HepG2 (cell line): Measurements from ENCODE around the gene FASTK. TPM values are rescaled to one million over a fixed set of nuclear protein-coding genes. Genes with fewer than 3 reads are reported as not detected.
A peak's percentile ranks its signal among the peaks of the same experiment; 100 is the strongest.

ENCODE experiments used
- ATAC-seq: fragments of 200-7000 bp; cut with Tn5 transposase; 3 replicates; pipeline ENCODE4 v1.9.1; 2020; ENCODE audit warnings: mild to moderate bottlenecking, moderate library complexity
- BruUV-seq: library from RNA; stranded (reverse); fragments of 400-500 nt; replicated peaks from 2 replicates; lab custom pipeline; 2021; lab: Mats Ljungman, UMichigan
- CTCF ChIA-PET: fragments of 300-600 bp; formaldehyde crosslinking; extraction: SDS; loops from one replicate; lab custom pipeline; 2021; ENCODE audit warnings: low total read pairs, inconsistent platforms, low intra/inter-chr PET ratio; lab: Yijun Ruan, JAX
- POLR2A ChIA-PET: fragments of 350-600 bp; sonication (Branson Sonifier 250); formaldehyde crosslinking; loops from one replicate; lab custom pipeline; 2020; ENCODE audit warnings: antibody characterized with exemption, inconsistent platforms; lab: Yijun Ruan, JAX
- DNase-seq: peaks from one replicate; pipeline ENCODE4 v3.0.0-alpha.2; 2015; ENCODE audit warnings: low spot score
- FAIRE-seq: peaks from 3 replicates; lab custom pipeline; 2011; peaks lifted over from hg19 to GRCh38; lab: Jason Lieb, UNC
- H2AFZ ChIP-seq: one replicate; pipeline ENCODE4 v1.6.1; 2011; ENCODE audit warnings: low read length, inconsistent platforms
- H3K27ac ChIP-seq: fragments of 300-600 bp; 3 replicates; pipeline ENCODE4 v1.8.0; 2011; ENCODE audit warnings: mixed run types, mild to moderate bottlenecking, mixed read lengths, low read length, inconsistent platforms; ENCODE audit not compliant: insufficient read depth; ENCODE audit errors: extremely low read length
- H3K27me3 ChIP-seq, 2 experiments: fragments of 200-600 bp in 1 of 2; 2 replicates in 1 of 2; 3 replicates in 1 of 2; pipeline versions ENCODE4 v1.6.0 to v1.8.0; 2011; ENCODE audit warnings: low read length in 2 of 2, mild to moderate bottlenecking in 2 of 2, moderate library complexity in 2 of 2, inconsistent platforms in 1 of 2; ENCODE audit not compliant: insufficient read depth in 2 of 2, control insufficient read depth in 1 of 2
- H3K36me3 ChIP-seq, 2 experiments: fragments of 200-600 bp in 1 of 2; replicated peaks in 1 of 2; 2 replicates in 1 of 2; 3 replicates in 1 of 2; pipeline versions ENCODE4 v1.5.1 to v1.8.0; 2011; ENCODE audit warnings: low read length in 2 of 2, inconsistent platforms in 1 of 2; ENCODE audit not compliant: insufficient read depth in 2 of 2, control insufficient read depth in 1 of 2
- H3K4me1 ChIP-seq: 2 replicates; pipeline ENCODE4 v1.5.1; 2012; ENCODE audit warnings: low read length, inconsistent platforms; ENCODE audit not compliant: insufficient read depth
- H3K4me2 ChIP-seq: 2 replicates; pipeline ENCODE4 v1.6.0; 2011; ENCODE audit warnings: low read depth, low read length, inconsistent platforms
- H3K4me3 ChIP-seq, 3 experiments: fragments of 200-600 bp in 1 of 3; sonication (generic), shearing (Covaris generic) in 1 of 3; replicated peaks in 1 of 3; 2 replicates each; pipeline ENCODE4 v1.5.1; 2011 to 2016; ENCODE audit warnings: low read length in 3 of 3, inconsistent platforms in 2 of 3, low read depth in 2 of 3, mild to moderate bottlenecking in 2 of 3, control low read depth in 1 of 3, mixed read lengths in 1 of 3; ENCODE audit not compliant: insufficient read depth in 1 of 3
- H3K79me2 ChIP-seq: one replicate; pipeline ENCODE4 v1.6.1; 2011; ENCODE audit warnings: low read length, inconsistent platforms; ENCODE audit not compliant: insufficient read depth
- H3K9ac ChIP-seq: 2 replicates; pipeline ENCODE4 v1.6.0; 2011; ENCODE audit warnings: mild to moderate bottlenecking, low read depth, low read length, inconsistent platforms; ENCODE audit not compliant: insufficient read depth
- H3K9me3 ChIP-seq: 2 replicates; pipeline ENCODE4 v1.5.1; 2012; ENCODE audit warnings: mild to moderate bottlenecking, low read length
- H4K20me1 ChIP-seq: 2 replicates; pipeline ENCODE4 v1.6.0; 2011; ENCODE audit warnings: inconsistent platforms, mild to moderate bottlenecking, low read length, moderate library complexity; ENCODE audit not compliant: insufficient read depth
- AGO1 ChIP-seq: fragments of 200-400 bp; formaldehyde crosslinking; IDR thresholded peaks from 2 replicates; pipeline ENCODE4 v1.6.1; 2017; ENCODE audit warnings: mild to moderate bottlenecking, low read depth, low read length, moderate library complexity; ENCODE audit not compliant: poor library complexity, severe bottlenecking
- CHD4 ChIP-seq: fragments of 200-600 bp; sonication (generic); IDR thresholded peaks from 2 replicates; pipeline ENCODE4 v1.7.0; 2017; ENCODE audit warnings: mild to moderate bottlenecking, low read length, borderline replicate concordance
- HDAC6 ChIP-seq: fragments of 200-600 bp; sonication (generic); IDR thresholded peaks from 2 replicates; pipeline ENCODE4 v1.7.0; 2017; ENCODE audit warnings: mild to moderate bottlenecking, antibody characterized with exemption, low read length, low read depth
- HOXA5 ChIP-seq: sonication (generic); formaldehyde crosslinking; IDR thresholded peaks from 2 replicates; pipeline ENCODE4 v1.4.0; 2020; ENCODE audit warnings: missing genetic modification reagents
- HOXA9 ChIP-seq: sonication (generic); formaldehyde crosslinking; IDR thresholded peaks from 2 replicates; pipeline ENCODE4 v1.8.1; 2022; ENCODE audit warnings: missing genetic modification reagents, mild to moderate bottlenecking, moderate library complexity, borderline replicate concordance
- KDM2A ChIP-seq: sonication (generic); formaldehyde crosslinking; IDR thresholded peaks from 2 replicates; pipeline ENCODE4 v1.4.0; 2020; ENCODE audit warnings: low read depth, missing genetic modification reagents, borderline replicate concordance
- NCOA5 ChIP-seq: sonication (generic); formaldehyde crosslinking; IDR thresholded peaks from 2 replicates; pipeline ENCODE4 v1.4.0; 2020; ENCODE audit warnings: missing genetic modification reagents
- POLR2G ChIP-seq: fragments of 200-400 bp; formaldehyde crosslinking; IDR thresholded peaks from 2 replicates; pipeline ENCODE4 v1.6.1; 2018; ENCODE audit warnings: mild to moderate bottlenecking, low read depth, low read length, moderate library complexity
- PRPF4 ChIP-seq: fragments of 200-400 bp; formaldehyde crosslinking; IDR thresholded peaks from 2 replicates; pipeline ENCODE4 v1.6.1; 2016; ENCODE audit warnings: low read length, low read depth; ENCODE audit not compliant: poor library complexity, severe bottlenecking
- RBM22 ChIP-seq: fragments of 200-400 bp; formaldehyde crosslinking; optimal IDR thresholded peaks from 2 replicates; pipeline ENCODE3; 2017; ENCODE audit warnings: mild to moderate bottlenecking, low read length, moderate library complexity
- WGBS: methylation state at CpG from one replicate; pipeline ENCODE4 v1.1.6; 2017; ENCODE audit warnings: low lambda C conversion rate; 5-methylcytosine and 5-hydroxymethylcytosine counted together
- in situ Hi-C: cut with HindIII; loops from 2 replicates; pipeline ENCODE4 v1.10.0; 2017; ENCODE audit warnings: low pct_unique_long_range_greater_than_20kb; ENCODE audit not compliant: extremely low pct_ligation_motif_present
- intact Hi-C: fragments of 100-400 bp; cut with micrococcal nuclease; formaldehyde crosslinking; loops from one replicate; pipeline ENCODE4 v1.10.0; 2022; ENCODE audit not compliant: unreplicated experiment
- polyA plus RNA-seq, 8 experiments: library from polyadenylated mRNA; depleted of rRNA in 3 of 8; stranded (reverse) in 7 of 8; unstranded in 1 of 8; fragments of >200 nt; fragmentation: Illumina TruSeq in 4 of 8; extraction: Trizol in 4 of 8; gene quantifications; 2 replicates each; pipeline versions ENCODE4 v1.2.1 to v1.2.3, GENCODE V29; 2011 to 2016; ENCODE audit warnings: low read depth in 4 of 8, missing spikeins in 1 of 8, mixed read lengths in 1 of 8; ENCODE audit not compliant: insufficient read depth in 1 of 8
- total RNA-seq, 5 experiments: library from RNA; depleted of rRNA; stranded (reverse); fragments of >200 nt; fragmentation: Illumina TruSeq; extraction: Trizol; gene quantifications; 2 replicates each; pipeline ENCODE4 v1.2.3, GENCODE V29; 2016; ENCODE audit warnings: low read depth in 1 of 5
- TF ChIP-seq, protein P1 (sequence below): sonication (generic); formaldehyde crosslinking; IDR thresholded peaks from 2 replicates; pipeline ENCODE4 v1.5.1; 2020; ENCODE audit warnings: mild to moderate bottlenecking, missing genetic modification reagents, moderate library complexity
- TF ChIP-seq, protein P2 (sequence below): IDR thresholded peaks from 2 replicates; pipeline ENCODE4 v1.6.1; 2016; ENCODE audit warnings: low read depth

FASTK gene
- total and polyA plus RNA-seq, 2 of the 13 experiments (the other 11 are each of a cell fraction or from before 2014, with no cell fraction given) = 52.9 to 55.7 TPM

DNA sequence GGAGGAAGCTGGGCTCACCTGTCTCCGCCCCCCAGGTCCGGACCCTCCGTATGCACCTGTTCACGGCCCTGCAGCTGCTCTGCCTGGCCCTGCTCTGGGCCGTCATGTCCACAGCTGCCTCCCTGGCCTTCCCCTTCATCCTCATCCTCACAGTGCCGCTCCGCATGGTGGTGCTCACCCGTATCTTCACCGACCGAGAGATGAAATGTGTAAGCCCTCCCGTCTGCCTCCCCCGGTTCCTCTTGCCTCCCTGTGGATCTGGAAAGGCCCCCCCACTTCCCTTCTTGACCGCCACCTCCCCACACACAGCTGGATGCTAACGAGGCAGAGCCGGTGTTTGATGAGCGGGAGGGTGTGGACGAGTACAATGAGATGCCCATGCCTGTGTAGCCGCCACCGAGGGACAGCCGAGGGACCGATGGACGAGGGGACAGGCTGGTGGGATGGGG lies 4.6 kb downstream of the FASTK start:
- Histone ChIP-seq H3K79me2 (peaks cover 18% of the 10 kb centered on the region), H3K27me3 (no peaks in the 10 kb centered on the region; a peak in 1 of 5 replicates)
- DNase-seq = no peak
- 0 out of 2 replicates have a peak, but pooled peaks have one; percentile 40 for TF ChIP-seq KDM2A (CRISPR knock-in tag)
- TF ChIP-seq HDAC6 = no peak
- TF ChIP-seq AGO1 = peak; percentile 38
- TF ChIP-seq POLR2G = peak; percentile 53
- TF ChIP-seq RBM22 = peak; percentile 11
- TF ChIP-seq, protein P1, sequence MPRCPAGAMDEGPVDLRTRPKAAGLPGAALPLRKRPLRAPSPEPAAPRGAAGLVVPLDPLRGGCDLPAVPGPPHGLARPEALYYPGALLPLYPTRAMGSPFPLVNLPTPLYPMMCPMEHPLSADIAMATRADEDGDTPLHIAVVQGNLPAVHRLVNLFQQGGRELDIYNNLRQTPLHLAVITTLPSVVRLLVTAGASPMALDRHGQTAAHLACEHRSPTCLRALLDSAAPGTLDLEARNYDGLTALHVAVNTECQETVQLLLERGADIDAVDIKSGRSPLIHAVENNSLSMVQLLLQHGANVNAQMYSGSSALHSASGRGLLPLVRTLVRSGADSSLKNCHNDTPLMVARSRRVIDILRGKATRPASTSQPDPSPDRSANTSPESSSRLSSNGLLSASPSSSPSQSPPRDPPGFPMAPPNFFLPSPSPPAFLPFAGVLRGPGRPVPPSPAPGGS (CRISPR knock-in tag) = no peak
- TF ChIP-seq, all 625 proteins: peak for 4
- no peaks in the 10 kb centered on the region for H4K20me1 ChIP-seq
- H2AFZ ChIP-seq = no peak overlapping the region
- H3K4me3 ChIP-seq = no peak overlapping the region
- peaks cover 13 to 37% of the 10 kb centered on the region in 2 experiments for H3K36me3 ChIP-seq
- no peak overlapping the region for H3K4me2 ChIP-seq
- 93% methylated on average over 22 of the region's 22 CpGs for WGBS
- ChIA-PET POLR2A (interaction anchor here (1.2 to 5.4 kb wide), 5 partner anchors 8 to 48 kb away, joined by 3 to 60 read pairs (median 5); partner anchors contain the start of genes ABCB8 and SLC4A2), CTCF (no interaction called here)
- no peaks in the 10 kb centered on the region for H3K9me3 ChIP-seq
- in situ Hi-C loops (no loop called here), intact Hi-C loops (no loop called here)
- no peak overlapping the region for H3K9ac ChIP-seq
- no peak overlapping the region for H3K27ac ChIP-seq
- ATAC-seq (no peak), FAIRE-seq (no peak)
- peaks cover 11% of the 10 kb centered on the region for H3K4me1 ChIP-seq
- TSS peak; percentile 19 for BruUV-seq

DNA sequence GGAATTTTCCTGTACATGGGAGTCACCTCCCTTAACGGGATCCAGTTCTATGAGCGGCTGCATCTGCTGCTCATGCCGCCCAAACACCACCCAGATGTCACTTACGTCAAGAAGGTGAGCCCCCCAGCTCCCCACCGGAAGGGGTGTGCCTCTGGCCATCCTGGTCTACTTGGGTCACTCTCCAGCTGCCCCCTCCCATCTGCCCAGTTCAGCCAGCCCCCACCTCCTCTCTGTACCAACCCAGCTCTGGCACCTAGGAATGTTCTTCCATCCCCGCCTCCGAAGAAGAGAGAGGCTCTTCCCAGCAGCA lies 5.0 kb downstream of the FASTK start:
- POLR2A ChIA-PET = interaction anchor here (1.2 to 5.4 kb wide), 4 partner anchors 8 to 47 kb away, joined by 3 to 60 read pairs (median 6); partner anchors contain the start of genes ABCB8 and SLC4A2
- TF ChIP-seq, protein P2, sequence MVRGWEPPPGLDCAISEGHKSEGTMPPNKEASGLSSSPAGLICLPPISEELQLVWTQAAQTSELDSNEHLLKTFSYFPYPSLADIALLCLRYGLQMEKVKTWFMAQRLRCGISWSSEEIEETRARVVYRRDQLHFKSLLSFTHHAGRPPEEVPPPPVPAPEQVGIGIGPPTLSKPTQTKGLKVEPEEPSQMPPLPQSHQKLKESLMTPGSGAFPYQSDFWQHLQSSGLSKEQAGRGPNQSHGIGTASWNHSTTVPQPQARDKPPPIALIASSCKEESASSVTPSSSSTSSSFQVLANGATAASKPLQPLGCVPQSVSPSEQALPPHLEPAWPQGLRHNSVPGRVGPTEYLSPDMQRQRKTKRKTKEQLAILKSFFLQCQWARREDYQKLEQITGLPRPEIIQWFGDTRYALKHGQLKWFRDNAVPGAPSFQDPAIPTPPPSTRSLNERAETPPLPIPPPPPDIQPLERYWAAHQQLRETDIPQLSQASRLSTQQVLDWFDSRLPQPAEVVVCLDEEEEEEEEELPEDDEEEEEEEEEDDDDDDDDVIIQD = no peak
- TF ChIP-seq HOXA5 (CRISPR knock-in tag) (no peak), NCOA5 (CRISPR knock-in tag) (no peak), HOXA9 (CRISPR knock-in tag) (no peak), CHD4 (no peak), PRPF4 (no peak)

More for the DNA sequence above, 5.0 kb downstream of the FASTK start:
- no peak overlapping the region for H3K27ac ChIP-seq
- ATAC-seq = no peak
- peaks cover 15 to 41% of the 10 kb centered on the region in 2 experiments for H3K36me3 ChIP-seq
- no peaks in the 10 kb centered on the region for H4K20me1 ChIP-seq
- in situ Hi-C loops (no loop called here), intact Hi-C loops (no loop called here)
- H3K27me3 ChIP-seq = no peaks in the 10 kb centered on the region; a peak in 1 of 5 replicates
- WGBS = 100% methylated on average over 7 of the region's 7 CpGs
- H3K9me3 ChIP-seq = no peaks in the 10 kb centered on the region
- no peak overlapping the region for H3K9ac ChIP-seq
- CTCF ChIA-PET = no interaction called here
- no peak overlapping the region for H3K4me3 ChIP-seq
- H3K79me2 ChIP-seq = peaks cover 18% of the 10 kb centered on the region
- no peak overlapping the region for H2AFZ ChIP-seq
- no peak for FAIRE-seq
- DNase-seq = no peak
- H3K4me1 ChIP-seq = peaks cover 11% of the 10 kb centered on the region
- H3K4me2 ChIP-seq = no peak overlapping the region
- no TSS peak for BruUV-seq
